ENCODE results near the gene DHX29. TPM values are rescaled to one million over a fixed set of nuclear protein-coding genes. Genes with fewer than 3 reads are reported as not detected.

Gene DHX29
- total RNA-seq, 1 donor from 2014 or later, result 22.2 TPM

DNA sequence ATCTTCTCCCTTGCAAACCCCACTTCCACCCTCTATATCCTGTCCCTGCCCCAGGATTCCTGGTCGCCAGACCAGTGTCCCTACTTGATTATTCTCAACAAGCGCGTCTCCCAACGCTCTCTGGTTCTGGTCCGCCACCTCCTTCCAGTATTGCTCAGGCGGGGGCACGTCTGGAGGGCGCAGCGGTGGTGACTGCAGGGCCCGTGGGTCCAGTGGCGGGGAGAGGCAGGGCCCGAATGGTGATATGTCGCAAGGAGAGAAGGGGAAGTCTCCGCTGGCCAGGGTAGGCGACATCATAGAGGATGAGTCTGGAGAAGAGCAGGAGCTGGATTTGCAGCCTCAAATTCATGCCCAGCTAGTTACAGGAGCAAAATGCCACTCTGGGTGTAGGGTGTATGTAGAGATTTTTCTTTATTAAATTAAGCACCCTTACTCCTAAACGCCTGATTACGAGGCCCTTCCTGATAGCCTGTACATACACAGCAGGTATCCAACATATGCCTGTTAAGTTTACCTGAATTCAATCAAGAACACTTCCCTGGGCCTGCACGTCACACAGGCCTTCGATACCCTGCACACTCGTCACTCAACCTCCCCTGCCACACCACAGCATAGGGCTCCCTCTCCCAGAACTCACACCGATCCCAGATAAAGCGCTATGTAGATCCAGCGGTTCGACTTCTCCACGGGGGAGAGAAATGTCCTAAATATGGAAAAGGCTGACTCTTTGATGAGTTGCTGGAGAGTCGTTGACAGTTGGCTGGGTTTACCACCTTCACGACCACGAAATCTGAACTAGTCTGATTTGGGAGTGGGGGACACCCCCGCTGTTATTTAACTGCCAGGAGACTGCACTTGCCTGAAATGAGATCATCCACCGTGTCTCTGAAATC lies 85.2 kb downstream of the DHX29 start:
- Histone ChIP-seq H3K27me3 (ENCODE audit: low read depth) (peaks cover 84% of the 10 kb centered on the region), H3K4me3 (no peak overlapping the region), H3K27ac (no peak overlapping the region), H3K9me3 (no peaks in the 10 kb centered on the region), H3K4me1 (peaks cover 19% of the 10 kb centered on the region), H3K36me3 (no peaks in the 10 kb centered on the region)
- TF ChIP-seq, protein P1, sequence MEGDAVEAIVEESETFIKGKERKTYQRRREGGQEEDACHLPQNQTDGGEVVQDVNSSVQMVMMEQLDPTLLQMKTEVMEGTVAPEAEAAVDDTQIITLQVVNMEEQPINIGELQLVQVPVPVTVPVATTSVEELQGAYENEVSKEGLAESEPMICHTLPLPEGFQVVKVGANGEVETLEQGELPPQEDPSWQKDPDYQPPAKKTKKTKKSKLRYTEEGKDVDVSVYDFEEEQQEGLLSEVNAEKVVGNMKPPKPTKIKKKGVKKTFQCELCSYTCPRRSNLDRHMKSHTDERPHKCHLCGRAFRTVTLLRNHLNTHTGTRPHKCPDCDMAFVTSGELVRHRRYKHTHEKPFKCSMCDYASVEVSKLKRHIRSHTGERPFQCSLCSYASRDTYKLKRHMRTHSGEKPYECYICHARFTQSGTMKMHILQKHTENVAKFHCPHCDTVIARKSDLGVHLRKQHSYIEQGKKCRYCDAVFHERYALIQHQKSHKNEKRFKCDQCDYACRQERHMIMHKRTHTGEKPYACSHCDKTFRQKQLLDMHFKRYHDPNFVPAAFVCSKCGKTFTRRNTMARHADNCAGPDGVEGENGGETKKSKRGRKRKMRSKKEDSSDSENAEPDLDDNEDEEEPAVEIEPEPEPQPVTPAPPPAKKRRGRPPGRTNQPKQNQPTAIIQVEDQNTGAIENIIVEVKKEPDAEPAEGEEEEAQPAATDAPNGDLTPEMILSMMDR (IDR thresholded peaks at IDR 0.05), result no peak
- intact Hi-C loops (cut with DNase I), result no loop called here
- DNase-seq, result no peak
- no peak for ATAC-seq

DNA sequence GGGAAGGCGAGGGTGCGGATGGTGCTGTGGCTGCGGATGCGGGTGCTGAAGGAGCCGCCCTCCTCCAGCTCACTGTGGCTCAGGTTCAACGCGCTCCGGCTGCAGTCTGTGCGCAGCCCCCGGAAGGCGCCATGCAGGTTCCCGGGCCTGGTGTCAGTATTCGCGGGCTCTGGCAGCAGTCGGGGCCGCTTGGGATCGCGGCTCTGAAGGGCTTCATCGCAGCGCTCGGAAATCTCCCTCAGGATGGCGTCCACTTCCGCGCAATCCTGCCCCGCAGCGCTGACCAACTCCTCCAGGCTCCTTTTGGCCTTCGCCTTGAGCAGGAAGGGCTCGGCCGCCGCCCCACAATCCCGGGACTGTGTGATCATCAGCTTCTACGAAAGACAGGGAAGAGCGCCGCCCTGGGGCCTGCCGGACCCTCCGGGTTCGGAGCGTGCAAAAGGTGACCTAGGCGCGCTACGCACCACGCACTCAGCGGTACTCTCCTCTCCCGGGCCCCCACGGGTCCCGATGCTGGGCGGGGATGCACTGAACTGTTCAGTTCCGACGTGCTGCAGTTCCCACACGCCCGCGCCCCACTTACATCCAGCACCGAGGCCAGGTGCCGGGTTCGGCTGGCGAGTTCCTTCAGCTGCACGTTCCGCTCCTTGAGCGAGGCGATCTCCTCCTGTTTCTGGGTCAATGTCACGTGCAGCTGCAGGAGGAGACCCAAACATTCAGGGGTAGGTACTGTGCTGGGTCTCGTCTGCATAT lies 86.9 kb downstream of the DHX29 start:
- intact Hi-C loops (cut with DNase I), result no loop called here
- no peak for DNase-seq
- Histone ChIP-seq H3K4me3 (peak overlapping the region; percentile 21), H3K27ac (no peak overlapping the region), H3K27me3 (ENCODE audit: low read depth) (peaks cover 67% of the 10 kb centered on the region), H3K36me3 (no peaks in the 10 kb centered on the region), H3K4me1 (peaks cover 7% of the 10 kb centered on the region), H3K9me3 (no peaks in the 10 kb centered on the region)
- peak; percentile 24 to 27 for ATAC-seq
- TF ChIP-seq, protein P1 (IDR thresholded peaks at IDR 0.05), result no peak

DNA sequence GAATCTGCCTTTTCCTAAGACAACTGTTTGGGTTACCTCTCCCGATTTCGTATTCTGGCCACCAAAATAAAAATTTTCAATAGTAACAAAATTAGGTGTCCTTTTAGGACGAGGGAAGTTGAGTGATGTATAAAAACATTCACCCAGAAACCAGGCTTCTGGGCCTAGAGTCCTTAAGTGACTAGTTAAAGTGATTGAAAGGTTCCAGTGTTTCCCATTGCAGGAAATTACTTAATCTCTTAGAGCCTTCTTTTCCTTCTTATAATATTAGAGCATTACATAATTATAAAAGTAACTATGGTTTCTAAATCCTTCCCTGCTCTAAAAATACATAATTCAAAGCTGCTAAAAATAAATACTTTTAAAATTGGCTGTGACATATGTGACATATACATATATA lies 87.7 kb downstream of the DHX29 start:
- intact Hi-C loops (cut with DNase I), result no loop called here
- Histone ChIP-seq H3K27ac (no peak overlapping the region), H3K27me3 (ENCODE audit: low read depth) (peaks cover 58% of the 10 kb centered on the region), H3K9me3 (no peaks in the 10 kb centered on the region), H3K4me1 (peaks cover 7% of the 10 kb centered on the region), H3K4me3 (no peak overlapping the region), H3K36me3 (no peaks in the 10 kb centered on the region)
- ATAC-seq (peak in 1 of 2 donors; percentile 64), DNase-seq (no peak)
- TF ChIP-seq, protein P1 (IDR thresholded peaks at IDR 0.05), result no peak

DNA sequence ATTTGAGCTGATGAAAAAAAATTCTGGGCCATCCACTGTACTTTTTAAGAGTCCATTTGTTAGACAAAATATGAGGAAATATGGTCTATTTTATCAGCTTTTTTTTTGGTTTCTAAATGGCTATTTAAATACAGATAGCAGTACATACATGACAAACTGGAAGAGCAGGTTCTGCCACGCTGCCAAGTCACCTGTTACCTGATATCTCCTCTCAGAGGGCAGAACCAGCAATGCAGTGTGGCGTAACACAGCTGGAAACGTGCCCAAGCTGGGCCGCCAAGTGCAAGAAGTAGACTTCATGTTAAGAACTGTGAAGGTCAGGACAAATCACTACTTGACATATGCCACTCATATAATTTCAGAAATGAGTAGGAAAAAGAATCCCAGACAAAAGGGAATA lies 88.5 kb downstream of the DHX29 start:
- DNase-seq, result peak; percentile 90
- peaks cover 50% of the 10 kb centered on the region for H3K27me3 ChIP-seq (ENCODE audit: low read depth)

DNA sequence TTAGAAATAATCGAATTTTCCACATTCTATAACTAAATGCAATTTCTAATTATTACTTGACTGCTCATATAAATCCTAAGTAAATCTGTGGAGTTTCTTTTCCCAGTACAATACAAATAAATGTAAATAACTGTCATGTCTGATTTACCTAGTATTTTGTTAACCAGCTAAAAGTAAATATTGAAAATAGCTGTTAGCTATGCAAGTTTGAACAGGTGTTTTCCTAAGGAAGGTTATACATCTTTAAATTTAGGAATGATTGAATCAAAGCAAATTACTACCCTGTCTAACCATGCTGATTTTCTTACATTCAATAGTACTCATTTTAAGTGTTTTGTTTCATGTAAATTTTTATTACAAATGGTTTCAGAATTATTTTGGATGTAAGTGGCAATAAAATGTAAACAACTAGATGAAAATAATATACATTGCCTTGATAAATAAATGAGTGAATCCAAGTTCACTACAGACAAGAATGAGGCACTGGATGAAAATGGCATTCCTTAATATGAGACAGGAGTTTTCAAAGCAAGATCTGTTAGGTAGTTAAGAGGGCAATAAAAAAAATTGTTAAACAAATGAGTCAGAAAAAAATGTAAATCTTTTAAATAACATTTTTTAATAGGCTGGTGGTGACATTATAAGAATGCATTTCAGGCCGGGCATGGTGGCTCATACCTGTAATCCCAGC lies 96.2 kb downstream of the DHX29 start:
- TF ChIP-seq, protein P1 (IDR thresholded peaks at IDR 0.05), result no peak
- Histone ChIP-seq H3K9me3 (no peaks in the 10 kb centered on the region), H3K27me3 (ENCODE audit: low read depth) (no peaks in the 10 kb centered on the region), H3K4me1 (no peaks in the 10 kb centered on the region), H3K4me3 (no peak overlapping the region), H3K27ac (no peak overlapping the region), H3K36me3 (no peaks in the 10 kb centered on the region)
- DNase-seq (no peak), ATAC-seq (no peak)
- intact Hi-C loops (cut with DNase I), result no loop called here

More for the DNA sequence above, 88.5 kb downstream of the DHX29 start:
- TF ChIP-seq, protein P1 (IDR thresholded peaks at IDR 0.05), result no peak
- intact Hi-C loops (cut with DNase I), result no loop called here
- peak; percentile 81 to 88 for ATAC-seq
- Histone ChIP-seq H3K4me3 (no peak overlapping the region), H3K36me3 (no peaks in the 10 kb centered on the region), H3K9me3 (no peaks in the 10 kb centered on the region), H3K4me1 (peaks cover 7% of the 10 kb centered on the region), H3K27ac (no peak overlapping the region)

All from lower lobe of right lung (tissue), 2 donors.